HG03103 (cell line): Measurements from ENCODE around the gene PTPN14.

Experiments
- ATAC-seq: cut with Tn5 transposase; IDR thresholded peaks from one replicate; pipeline ENCODE4 v1.9.1; 2021; ENCODE audit warnings: low read depth; ENCODE audit not compliant: unreplicated experiment

Gene PTPN14

GRCh38 chr1:214321705-214322453, 229.5 kb downstream of the PTPN14 start:
- peak; percentile 83 for ATAC-seq

DNA sequence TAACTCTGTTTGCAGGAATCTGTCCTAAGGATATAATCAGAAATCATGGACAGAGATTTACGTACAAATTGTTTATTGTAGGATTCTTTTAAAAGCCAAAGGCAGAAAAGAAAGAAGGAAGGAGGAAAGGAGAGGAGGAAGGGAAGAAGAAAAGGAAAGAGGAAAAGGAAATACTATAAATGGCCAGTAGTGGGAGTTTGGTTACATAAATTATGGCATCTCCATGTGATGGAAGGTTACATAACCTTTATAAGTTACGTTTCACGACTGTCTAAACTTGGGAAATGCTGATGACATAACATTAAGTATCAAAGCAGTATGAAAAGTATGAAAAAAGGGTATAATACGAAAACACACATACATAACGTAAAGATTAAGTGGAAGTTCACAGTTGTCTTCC, 231.5 kb downstream of the PTPN14 start:
- no peak for ATAC-seq

- ATAC-seq, result no peak
These were observed 232.3 kb downstream of the PTPN14 start for GRCh38 chr1:214318956-214319736.

DNA sequence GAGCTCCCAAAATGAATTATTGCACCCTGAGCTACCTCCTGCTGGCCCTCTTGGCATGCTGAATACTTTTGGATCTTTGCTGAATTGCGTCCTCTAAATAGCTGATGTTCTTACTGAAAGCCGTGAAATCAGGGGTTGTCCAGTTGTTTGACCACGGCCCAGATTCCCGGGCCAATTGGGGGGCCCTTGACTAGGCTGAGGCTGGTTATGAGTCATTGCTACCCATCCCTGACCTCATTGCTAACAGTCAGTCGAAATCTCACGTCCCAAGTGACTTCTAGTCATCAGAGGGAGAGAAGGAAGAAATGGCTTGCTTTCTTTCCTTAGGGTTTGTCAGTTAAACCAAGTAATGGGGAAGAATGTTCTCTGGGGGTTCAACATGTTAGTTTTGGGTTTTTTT, 233.0 kb downstream of the PTPN14 start:
- ATAC-seq, result no peak

DNA sequence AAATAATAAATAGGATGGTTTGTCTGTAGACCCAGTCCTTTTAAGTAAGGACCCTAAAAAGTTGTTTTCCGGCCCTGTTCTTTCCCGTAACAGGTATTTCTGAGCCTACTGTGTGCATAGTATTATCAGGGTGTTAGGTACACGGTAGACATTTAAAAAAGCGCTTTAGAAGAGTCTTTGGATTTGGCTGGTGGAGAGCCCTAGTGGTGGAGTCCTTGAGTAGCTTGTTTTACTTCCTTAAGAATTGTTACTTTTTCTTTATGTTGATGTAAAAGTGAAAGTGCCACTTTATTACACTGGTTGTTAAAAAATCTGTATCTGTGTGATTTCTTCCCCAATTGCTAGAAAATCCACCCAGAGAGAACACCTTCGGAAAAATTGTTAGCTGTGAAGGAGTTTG, 233.7 kb downstream of the PTPN14 start:
- no peak for ATAC-seq

DNA sequence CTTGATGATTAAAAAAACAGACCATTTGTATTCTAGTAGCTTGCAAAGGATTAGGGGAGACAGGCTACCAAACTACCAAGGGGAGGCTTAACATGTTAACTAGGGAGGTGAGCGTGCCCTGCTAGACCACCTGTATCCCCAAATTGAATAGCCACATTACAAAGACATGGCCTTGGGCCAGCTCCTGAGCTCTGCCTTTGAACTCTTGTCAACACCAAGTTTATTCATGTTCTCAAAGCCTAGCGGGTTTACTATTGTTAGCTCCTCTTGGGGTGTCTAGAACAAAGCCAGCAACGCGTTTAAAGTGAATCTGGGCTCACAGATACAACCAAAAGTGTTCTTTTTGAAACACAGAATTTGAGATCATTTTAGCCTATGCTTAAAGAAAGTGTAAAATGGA, 234.1 kb downstream of the PTPN14 start:
- ATAC-seq, result no peak

DNA sequence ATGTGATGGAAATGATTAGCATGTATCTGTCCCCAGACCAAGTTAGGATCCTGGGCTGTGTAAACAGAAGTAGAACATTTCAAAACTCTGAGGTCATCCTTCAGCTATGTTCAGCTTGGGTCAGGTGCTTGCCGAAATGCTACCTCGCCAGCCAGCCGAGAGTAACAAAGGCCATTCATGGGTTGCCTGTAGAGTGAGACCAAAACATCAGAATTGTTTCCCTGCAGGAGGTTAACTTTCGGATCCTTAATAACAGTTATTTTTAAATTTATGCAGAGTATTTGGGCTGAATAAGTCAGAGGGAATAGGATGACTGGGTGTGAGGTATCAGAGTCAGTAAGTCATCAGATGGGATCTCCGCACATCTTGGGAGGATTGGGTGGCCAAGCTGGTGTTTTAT, 234.8 kb downstream of the PTPN14 start:
- ATAC-seq, result no peak

GRCh38 chr1:214314178-214314843, 237.1 kb downstream of the PTPN14 start:
- ATAC-seq, result no peak

- no peak for ATAC-seq
These were observed 238.8 kb downstream of the PTPN14 start for GRCh38 chr1:214312530-214313051.

DNA sequence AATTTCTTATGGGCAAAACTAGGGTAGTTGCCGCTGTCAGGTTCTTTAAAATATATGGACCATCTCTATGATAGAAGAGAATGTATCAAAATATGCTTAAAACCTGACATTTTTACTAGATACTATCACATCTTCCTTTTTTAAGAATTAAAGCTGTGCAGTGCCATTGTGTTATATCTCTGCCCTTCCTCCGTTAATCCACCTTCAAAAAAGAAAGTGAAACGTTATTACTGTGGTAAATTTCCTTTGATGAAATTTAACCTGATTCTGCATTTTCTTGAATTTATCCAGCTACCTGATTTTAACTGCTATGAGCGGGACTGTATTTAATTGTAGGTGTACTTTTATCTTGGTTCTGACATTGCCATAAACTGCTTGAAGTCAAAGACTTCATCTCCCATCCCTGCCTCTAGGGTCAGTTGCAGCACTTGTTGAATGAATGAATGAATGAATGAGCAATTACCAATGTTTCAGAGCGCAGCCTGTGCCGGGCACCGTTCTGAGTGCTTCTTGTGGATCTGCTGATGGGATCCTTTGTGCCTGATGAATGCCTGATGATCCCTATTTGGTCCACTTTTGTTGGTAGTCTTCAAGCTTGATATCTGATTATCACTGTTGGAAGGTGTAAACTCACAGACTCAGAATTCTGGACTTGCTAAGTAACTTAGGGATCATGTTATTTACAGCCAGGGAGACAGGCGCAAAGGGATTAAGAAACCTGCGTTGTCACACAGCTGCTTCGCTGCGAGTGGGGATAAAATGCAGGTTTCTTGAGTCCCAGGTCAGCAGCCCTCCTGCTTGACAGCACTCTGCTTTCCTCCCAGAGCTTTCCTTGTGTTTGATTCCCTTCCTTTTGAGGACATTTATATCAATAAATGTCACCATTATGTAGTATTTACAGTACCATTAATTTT, 240.4 kb downstream of the PTPN14 start:
- no peak for ATAC-seq

- no peak for ATAC-seq
These were observed 241.4 kb downstream of the PTPN14 start for GRCh38 chr1:214310010-214310409.

DNA sequence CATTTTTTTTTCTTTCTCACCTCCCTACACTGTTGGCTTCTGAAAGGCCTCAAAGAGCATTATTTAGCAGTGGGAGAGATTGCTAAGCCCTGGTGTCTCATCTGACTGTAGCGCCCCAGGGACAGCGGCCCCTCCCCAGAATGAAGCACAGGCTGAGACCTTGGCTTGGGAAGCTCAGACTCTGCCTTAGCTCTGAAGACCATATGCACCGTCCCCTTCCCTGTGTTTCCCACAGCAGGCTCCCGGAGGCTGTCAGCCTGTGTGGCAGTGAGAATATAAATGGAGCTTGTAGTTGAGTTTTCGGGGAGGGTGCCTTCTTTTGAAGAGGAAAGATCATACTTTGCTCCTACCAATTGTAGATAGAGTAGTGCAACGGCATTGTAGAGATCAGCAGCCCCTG, 245.1 kb downstream of the PTPN14 start:
- no peak for ATAC-seq

DNA sequence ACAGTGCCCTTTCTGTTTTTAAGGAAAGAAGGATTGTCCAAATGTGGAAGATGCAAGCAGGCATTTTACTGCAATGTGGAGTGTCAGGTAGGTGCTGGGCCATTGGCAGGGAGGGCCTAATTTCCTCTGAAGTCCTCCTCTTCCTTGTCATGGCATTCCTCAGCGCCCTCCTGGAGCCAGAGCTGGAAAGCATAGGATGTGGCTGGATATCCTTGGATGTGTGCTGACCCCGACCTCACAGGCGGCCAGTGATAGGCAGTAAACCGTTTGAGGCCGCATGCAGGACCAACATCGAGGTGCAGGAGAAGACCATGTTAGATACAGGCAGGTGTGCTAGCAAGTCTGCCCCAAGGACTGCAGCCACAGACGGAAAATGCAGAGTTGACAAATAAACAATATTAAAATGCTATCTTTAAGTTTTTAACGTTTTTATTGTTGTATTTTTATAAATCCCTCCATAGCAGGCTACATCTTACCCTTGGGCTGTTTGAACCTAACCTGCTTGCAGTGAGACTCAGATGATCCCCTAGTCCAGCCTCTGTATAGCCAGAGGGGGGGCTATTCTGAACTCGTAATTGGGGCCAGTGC, 246.1 kb downstream of the PTPN14 start:
- ATAC-seq, result no peak

GRCh38 chr1:214303141-214303930, 248.1 kb downstream of the PTPN14 start:
- no peak for ATAC-seq

DNA sequence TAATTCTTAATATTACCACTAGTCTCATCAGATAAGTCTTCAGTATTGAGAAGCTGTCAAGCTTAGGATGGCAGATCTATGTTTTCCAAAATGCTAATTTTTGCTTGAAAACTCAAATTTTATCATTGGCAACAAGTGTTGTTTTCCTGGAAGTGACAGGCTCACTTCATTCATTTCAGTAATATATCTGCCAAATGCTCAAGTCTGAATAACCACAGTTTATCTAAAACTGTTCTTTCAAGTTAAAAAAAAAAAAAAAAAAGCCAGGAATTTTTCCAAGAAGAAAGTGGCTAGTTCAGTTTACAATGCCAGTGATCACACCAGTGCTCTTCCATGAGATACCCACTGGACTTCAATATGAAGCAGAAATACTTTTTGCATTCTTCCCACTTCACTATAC, 249.9 kb downstream of the PTPN14 start:
- ATAC-seq, result no peak

GRCh38 chr1:214300149-214300780, 251.1 kb downstream of the PTPN14 start:
- no peak for ATAC-seq
